GM21619 (cell line): ENCODE data around the gene P4HA3.
"Not testable (repeated sequence)": the region's sequence is repeated elsewhere in the genome, so short reads cannot be mapped to it uniquely, and the experiment has no call there.

ENCODE experiments used
- ATAC-seq: cut with Tn5 transposase; IDR thresholded peaks from one replicate; pipeline ENCODE4 v1.9.1; 2021; ENCODE audit not compliant: unreplicated experiment

The P4HA3 gene

DNA sequence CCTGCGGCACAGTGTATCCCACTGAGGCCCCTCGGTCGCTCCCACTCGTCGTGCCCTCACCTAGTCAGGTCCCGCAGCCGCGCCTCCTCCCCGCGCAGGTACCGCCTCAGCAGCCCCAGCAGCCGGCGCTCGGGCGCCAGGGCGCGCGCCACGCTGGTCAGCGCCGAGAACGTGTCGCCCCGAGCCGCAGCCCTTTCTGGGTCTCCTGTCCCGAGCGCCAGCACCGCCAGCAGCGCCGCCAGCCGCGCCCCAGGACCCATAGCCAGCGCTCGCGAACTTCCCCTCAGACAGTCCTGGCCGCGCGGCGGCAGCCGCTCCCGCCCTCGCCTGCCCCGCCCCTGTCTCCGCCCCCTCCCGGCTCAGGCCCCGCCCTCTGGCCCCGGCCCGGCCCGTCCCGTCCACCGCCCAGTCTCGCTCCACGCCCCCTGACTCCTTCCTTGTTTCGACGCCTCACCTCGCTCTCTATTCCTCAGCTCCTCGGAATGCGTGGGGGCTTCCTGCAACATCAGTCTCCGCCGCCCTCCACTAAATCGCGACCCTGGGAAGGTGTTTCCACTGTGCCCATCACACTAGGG, at the start of gene P4HA3:
Gene P4HA3, minus strand, starts transcription at position 289 of the 575 bp plus-strand sequence. Its CDS starts 29 bp downstream, at position 260.
- ATAC-seq = no peak

DNA sequence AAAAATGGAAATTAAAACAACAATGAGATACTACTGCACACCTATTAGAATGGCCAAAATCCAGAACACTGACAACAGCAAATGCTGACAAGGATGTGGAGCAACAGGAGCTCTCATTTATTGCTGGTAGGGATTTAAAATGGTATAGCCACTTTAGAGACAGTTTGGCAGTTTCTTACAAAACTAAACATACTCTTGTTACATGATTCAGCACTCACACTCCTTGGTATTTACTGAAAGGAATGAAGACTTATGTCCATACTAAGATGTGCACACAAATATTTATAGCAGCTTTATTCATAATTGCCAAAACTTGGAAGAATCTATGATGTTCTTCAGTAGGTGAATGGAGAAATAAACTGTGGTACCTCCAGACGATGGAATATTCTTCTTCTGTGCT, 46.0 kb upstream of the P4HA3 start:
- no peak for ATAC-seq

DNA sequence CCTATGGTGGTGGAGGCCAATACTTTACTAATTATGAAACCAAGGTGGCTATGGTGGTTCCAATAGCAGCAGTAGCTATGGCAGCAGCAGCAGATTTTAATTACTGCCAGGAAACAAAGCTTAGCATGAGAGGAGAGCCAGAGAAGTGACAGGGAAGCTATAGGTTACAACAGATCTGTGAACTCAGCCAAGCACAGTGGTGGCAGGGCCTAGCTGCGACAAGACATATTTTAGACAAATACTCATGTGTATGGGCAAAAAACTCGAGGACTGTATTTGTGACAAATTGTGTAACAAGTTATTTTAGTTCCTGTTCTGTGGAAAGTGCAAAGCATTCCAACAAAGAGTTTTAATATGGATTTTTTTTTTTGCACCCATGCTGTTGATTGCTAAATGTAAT, 44.2 kb upstream of the P4HA3 start:
- ATAC-seq = no peak

DNA sequence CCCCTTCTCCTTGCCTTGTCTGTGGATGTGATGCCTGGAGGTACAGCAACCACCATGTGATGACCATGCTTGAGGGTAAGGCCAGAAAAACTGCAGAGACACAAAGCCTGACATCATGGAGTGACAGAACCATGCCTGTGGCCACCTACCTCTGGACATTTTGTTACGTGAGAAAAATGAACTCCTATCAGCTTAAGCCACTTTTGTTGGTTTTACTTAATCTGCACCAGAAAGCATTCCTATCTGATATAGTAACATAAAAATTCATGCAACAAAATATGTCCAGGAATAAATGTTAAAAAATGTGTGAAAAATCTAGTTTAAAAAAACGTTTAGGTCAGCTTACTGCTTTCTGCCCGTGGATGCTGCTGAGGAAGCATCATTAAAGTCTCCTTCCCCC, 42.6 kb upstream of the P4HA3 start:
- no peak for ATAC-seq

DNA sequence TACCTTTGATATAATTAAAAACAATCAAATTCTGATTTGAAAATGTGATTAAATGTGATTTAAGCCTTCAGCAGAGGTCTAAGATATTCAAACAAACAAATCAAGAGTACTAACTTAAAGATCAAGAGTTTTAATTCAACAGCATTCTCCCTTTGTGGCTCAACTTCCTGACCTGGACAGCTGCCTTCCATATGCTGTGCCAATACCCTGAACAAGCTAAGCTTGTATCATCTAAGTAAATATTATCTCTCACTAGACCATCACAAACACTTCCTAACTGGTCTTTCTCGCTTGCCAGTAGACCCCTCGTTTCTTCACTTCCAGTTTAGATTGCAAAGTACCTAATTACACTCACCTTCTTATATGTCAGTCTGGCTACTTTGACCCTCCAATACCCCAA, 35.9 kb upstream of the P4HA3 start:
- no peak for ATAC-seq

DNA sequence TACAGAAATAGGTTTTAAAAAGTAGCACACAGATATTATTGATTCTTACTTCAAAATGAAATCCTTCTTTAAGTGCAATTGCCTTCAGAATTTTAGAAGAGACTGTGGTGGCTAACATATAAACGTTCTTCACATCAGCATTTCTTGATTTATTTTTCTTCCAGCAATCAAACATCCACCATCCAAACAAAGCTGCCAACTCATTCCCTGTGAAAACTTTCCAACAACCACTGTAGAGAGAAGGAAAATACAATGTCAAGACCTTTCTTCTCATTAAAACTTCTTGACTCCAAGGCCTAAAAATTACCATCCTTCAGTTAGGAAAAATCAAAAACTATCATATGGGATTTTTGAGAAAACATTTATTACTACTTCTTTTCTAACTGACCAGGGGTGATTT, 34.0 kb upstream of the P4HA3 start:
- ATAC-seq = no peak

DNA sequence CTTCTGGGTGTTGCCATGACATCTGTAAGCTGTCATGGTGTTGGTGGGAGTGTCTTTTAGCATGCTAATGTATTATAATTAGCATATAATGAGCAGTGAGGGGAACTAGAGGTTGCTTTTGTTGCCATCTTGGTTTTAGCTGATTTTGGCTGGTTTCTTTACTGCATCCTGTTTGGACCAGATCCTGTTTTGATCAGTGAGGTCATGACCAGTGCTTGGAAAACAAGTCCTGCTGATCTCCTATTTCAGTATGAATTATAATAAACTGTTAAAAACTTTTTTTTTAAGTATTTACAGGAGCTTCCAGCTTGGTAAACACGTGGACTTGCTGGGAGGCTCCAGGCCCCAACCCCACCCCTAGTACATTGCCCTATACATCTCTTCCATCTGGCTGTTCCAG, 30.5 kb upstream of the P4HA3 start:
- no peak for ATAC-seq

DNA sequence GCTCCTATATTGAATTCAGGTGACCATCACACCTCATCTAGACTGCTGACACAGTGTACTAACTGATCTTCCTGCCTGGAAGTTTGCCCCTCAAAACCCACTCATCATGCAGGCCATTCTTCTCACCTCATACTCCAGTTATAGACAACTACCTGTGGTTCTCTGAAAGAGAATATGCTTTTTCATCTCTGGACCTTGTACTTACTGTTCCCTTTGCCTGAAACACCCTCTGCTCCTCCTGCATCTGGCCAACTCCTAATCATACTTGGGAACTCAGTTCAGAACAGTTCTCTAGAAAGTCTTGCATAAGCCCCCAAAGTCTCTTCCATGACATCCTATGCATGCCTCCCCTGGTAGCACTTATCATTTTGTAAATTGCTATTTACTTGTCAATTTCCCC, 28.2 kb upstream of the P4HA3 start:
- no peak for ATAC-seq

DNA sequence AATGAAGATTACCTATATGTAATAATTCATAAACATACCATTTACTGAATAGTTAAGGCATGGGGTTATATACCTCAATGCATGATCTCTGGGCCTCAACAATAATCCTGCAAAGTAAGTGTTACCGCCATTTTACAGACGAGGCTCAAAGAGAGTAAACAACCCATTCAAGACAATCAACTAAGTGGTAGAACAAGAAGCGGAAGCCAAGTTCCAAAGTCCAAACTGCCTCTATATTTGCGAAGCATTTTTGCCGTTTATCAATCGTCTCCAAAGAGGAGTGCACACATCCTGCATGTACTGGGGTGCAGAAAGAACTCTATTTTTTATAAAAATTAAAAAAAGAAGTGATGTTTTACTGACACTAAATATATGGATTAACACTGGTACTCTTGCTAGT, 27.5 kb upstream of the P4HA3 start:
- no peak for ATAC-seq

DNA sequence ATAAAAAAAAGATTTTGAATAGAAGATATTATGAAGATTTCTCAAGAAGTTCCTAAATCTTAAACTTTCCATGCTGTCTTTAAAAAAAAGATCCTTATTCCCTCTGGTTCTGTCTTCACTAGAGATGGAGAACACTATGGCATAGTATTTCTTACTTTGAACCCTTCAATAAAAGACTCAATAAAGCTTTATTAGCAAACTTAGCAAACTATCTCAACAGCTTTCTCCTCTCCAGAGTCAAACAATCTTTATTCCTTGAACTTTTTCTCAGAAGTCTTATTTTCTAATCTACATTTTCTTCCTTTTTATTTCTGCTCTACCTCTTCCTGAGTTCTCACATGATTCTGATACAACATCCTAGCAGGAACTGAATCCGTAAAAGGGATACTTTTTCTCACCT, 21.8 kb upstream of the P4HA3 start:
- no peak for ATAC-seq

DNA sequence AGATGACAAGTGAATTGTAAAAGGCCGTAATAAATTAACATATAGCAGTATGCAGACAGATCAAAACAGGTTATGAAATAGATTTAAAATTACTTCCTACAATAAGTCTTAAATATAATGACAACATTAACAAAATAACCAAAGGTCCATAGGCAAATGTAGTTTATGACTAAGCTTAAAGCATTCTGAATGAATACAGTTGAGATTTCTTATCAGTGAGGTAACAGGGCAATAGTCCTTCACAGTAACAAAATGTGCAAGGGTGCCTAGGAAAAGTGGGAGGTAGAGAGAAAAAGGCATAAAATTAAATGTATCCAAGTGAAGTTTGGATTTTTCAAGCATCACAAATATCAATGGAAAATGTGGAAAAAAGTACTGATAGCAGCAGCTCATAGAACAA, 20.9 kb upstream of the P4HA3 start:
- ATAC-seq = no peak

DNA sequence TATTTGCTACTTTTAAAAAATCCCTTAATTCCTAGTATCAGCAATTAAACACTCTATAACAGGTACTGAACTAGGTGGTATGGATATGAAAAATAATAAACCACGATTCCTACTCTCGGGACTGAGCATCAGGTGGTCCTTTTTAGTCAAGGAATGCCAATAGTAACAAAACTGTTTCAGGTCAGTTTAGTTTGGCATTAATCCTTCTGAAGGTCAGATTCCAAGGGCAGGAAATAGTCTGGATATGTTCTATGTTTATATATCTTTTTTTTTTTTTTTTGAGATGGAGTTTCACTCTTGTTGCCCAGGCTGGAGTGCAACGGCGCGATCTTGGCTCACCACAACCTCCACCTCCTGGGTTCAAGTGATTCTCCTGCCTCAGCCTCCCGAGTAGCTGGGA, 19.6 kb upstream of the P4HA3 start:
- not testable (repeated sequence) for ATAC-seq

DNA sequence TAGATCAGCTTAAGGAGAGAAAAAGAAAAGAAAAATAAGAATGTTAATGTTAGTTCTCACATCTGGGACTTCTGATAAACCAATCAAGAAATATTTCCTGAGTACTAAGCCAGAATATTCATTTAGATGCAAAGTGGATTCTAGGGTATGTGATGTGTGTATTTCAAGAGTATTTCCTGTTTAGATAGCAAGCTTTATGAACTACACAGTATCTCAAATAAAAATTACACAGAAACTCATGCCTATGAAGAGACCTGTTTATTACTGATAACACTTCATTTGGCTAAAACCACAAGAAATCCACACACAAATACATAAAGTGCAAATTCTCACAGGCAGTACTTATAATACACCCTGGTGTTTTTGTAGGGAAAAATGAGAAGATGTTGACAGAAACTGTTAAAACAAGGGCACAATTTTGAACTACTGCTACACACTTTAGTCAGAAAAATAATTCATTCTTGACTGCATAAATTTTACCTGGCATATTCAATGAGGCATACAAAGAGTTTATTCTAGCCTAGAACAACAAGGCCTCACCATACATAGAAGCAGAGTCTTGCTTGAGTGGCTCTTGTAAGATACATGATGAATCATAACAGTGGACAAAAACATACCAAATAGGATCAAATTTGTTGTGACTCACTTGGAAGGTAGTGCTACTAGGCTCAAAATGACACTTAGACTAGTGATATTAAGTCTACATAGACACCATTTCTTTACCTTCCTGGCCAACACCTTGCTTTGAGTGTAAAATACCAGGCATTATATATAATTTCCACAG, 18.8 kb upstream of the P4HA3 start:
- no peak for ATAC-seq

DNA sequence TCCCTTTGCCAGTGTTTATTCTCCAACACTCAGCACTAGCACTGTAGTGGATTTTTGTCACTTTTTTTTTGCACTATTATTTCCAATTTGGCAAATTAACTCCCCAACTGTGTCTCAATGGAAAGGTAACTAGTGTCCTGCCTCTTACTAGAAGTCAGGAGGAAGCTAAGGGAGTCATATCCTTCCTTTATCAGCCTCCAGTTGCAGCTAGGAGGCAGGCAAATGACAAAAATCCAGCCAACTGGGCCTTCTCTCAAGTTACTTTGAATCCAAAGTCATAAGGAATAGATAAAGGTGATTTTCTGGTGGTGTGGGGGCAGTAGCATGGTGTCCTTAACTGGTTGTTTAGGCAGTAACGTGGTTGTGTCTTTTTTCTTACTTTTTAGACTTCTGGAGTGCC, 15.6 kb upstream of the P4HA3 start:
- no peak for ATAC-seq

DNA sequence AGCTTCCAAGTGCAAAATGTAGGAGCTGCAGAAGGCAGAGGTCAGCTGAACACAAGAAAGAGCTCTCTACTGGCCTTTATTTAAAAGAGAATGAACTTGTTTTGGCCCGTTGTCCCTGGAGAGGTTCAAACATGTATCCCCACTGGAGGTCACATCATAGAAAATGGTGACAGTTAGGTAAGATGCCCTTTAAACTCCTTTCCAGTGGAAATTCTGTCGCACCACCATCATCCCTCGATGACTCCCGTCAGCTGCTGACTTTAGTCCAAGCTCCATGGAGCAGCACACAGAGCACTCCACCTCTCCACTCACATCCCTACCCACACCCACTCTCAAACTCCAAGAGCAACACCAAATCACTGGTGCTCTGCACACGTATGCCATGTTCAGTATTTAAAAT, 15.2 kb upstream of the P4HA3 start:
- no peak for ATAC-seq

DNA sequence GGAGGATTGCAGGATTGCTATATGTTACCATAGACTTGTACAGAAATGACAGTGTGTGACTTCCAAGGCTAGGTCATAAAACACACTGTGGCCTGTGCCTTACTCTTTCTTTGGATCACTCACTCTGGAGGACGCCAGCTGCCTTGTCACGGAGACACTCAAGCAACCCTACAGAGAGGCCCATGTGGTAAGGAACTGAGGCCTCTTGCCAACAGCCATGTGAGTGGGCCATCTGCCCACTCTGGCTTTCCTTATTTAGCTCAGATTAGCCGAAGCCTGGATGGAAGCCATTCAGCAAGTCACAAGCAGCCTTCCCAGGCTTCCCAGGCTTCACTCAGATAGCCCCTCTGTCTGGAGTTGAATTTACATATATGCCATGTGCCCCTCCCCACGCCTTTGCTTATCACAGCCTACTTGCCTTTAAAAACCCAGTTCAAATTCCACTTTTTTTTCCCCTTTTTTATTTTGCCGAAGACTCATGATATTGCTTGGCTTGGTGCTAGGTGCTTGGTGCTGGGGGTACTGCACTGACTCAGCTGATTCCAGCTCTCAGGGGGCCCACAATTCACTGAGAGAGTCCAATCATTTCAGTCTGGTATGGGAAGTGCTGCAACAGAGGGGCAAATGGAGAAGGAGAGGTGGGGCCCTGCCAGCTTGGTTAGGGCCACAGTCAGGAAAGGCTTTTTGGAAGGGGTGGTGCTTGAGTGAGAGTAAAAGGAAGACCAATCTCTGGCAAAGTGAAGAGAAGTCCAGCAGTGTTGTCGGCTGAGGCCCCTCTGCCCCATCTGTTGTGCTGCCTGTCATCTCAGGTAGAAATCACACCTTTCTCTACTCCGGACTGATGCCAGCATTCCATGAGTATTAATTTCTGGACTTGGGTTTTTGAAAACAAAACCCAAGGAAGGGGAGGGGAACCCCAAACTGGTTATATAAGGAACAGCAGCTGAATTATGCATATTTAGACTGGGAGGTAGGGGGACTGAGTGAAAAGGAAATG, 14.5 kb upstream of the P4HA3 start:
- ATAC-seq = no peak

DNA sequence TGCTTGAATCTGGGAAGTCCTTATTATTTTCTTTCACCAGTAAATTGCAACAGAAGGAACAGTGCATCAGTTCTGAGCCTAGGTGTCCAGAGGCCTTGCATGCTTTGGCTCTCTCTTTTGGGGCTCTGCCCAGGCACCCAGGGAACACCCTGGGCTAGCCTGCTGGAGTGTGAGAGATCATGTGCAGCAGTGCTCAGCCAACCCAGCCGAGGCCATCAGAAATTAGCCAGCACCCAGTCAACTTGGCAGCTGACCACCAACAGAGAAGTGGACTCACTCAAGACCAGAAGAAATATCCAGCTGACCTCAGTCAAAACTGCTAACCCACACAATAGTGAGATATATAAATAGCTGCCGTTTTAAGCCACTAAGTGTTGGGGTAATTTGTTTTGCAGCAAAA, 11.2 kb upstream of the P4HA3 start:
- ATAC-seq = no peak

DNA sequence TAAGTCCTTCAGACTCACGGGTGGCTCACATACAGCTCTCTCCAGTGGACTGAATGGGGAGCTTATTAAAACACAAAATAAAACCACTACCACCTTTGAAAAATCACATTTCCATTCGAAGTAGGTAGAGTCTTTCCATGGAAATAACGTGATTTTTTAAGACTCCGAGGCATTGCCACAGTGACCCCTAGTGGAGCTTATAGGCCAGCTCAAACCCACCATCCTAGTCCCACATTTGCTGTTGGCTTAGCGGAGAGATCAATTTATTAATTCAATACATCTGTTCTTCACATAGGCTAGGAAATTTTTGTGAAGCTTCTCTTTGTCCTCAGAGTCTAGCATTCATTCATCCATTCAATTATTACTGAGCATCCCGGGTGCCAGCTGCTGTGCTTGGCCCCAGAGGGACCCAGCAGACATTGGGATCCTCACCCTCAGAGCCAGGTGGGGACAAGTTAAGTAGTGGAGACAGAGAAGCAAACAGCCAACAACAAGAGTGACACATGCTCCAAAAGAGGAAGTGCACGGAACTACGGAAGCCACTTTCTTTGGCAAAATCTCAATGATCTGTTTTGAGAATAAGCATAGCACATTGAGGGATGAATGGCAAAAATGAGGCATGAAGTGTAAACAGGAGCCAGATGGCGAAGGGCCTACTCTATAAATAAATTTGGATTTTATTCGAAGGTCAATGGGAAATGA, 10.2 kb upstream of the P4HA3 start:
- ATAC-seq = no peak

DNA sequence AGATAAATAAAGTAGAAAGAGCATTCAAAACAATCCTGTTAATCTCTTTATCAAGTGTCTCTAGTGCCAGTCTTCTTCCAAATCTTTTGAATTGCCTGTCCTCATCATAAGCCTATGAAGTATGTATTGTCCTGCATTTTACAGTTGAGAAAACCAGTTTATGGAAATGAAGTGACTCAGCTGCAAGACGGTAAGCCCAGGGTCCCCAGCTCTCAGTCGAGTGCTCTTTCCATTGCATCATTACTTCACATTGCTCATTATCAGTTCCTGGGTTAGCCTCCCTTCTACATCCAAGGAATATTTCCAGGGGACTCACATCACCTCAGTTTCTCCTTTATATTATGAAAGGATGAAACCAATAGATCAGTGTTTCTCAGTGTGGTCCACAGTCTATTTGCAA, 9.1 kb upstream of the P4HA3 start:
- no peak for ATAC-seq

DNA sequence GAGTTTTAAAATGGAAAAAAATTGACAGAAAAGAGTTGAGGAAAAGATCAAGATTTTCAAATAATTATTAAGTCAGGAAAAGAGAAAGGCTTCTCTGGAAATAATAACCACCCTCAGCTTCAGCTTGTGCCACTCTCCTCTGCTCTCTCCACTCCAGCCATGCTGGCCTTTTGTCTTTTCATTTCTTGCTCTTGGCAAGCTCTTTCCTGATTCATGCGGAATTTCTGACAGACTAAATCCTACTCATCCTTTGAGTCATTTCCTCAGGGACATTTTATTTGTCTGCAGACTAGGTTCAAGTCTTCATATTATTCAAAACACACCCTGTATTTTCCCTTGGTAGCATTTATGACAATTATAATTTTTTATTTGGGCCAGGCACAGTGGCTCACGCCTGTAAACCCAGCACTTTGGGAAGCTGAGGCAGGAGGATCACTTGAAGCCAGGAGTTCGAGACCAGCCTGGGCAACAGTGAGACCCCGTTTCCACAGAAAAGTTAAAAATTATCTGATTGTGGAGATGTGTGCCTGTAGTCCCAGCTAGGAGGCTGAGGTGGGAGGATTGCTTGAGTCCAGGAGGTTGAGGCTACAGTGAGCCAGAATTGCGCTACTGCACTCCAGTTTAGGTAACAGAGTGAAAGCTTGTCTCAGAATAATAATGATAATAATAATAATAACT, 7.8 kb upstream of the P4HA3 start:
- no peak for ATAC-seq
